ENCODE results near the gene XRCC4.

The XRCC4 gene

GRCh38 chr5:83277154-83277553 is 199.8 kb downstream of the XRCC4 start:
- no peak for DNase-seq (ENCODE audit: low read depth)

- DNase-seq (ENCODE audit: low read depth), result no peak
Observed at GRCh38 chr5:83277953-83278352, 200.6 kb downstream of the XRCC4 start.

- DNase-seq (ENCODE audit: low read depth), result no peak
Observed at GRCh38 chr5:83281176-83281575, 203.8 kb downstream of the XRCC4 start.

- DNase-seq (ENCODE audit: low read depth), result peak; percentile 73
Observed at GRCh38 chr5:83281658-83282057, 204.3 kb downstream of the XRCC4 start.

GRCh38 chr5:83283761-83284160 is 206.4 kb downstream of the XRCC4 start:
- no peak for DNase-seq (ENCODE audit: low read depth)

GRCh38 chr5:83285661-83286398 is 208.5 kb downstream of the XRCC4 start:
- no peak for DNase-seq (ENCODE audit: low read depth)

GRCh38 chr5:83294246-83294645 is 216.9 kb downstream of the XRCC4 start:
- DNase-seq (ENCODE audit: low read depth), result no peak

GRCh38 chr5:83299353-83299752 is 222.0 kb downstream of the XRCC4 start:
- DNase-seq (ENCODE audit: low read depth), result no peak

- DNase-seq (ENCODE audit: low read depth), result peak; percentile 67
Observed at GRCh38 chr5:83306572-83307241, 229.4 kb downstream of the XRCC4 start.

- DNase-seq (ENCODE audit: low read depth), result no peak
Observed at GRCh38 chr5:83312663-83313062, 235.3 kb downstream of the XRCC4 start.

- peak; percentile 27 for DNase-seq (ENCODE audit: low read depth)
Observed at GRCh38 chr5:83313436-83313835, 236.1 kb downstream of the XRCC4 start.

GRCh38 chr5:83321483-83322055 is 244.2 kb downstream of the XRCC4 start:
- no peak for DNase-seq (ENCODE audit: low read depth)

GRCh38 chr5:83322273-83322924 is 245.1 kb downstream of the XRCC4 start:
- no peak for DNase-seq (ENCODE audit: low read depth)

- no peak for DNase-seq (ENCODE audit: low read depth)
Observed at GRCh38 chr5:83323557-83324180, 246.3 kb downstream of the XRCC4 start.

- DNase-seq (ENCODE audit: low read depth), result no peak
Observed at GRCh38 chr5:83331842-83332241, 254.5 kb downstream of the XRCC4 start.

- no peak for DNase-seq (ENCODE audit: low read depth)
Observed at GRCh38 chr5:83337453-83338035, 260.2 kb downstream of the XRCC4 start.

GRCh38 chr5:83340511-83340918 is 263.2 kb downstream of the XRCC4 start:
- DNase-seq (ENCODE audit: low read depth), result no peak

- no peak for DNase-seq (ENCODE audit: low read depth)
Observed at GRCh38 chr5:83341815-83342334, 264.5 kb downstream of the XRCC4 start.

GRCh38 chr5:83342465-83342864 is 265.1 kb downstream of the XRCC4 start:
- DNase-seq (ENCODE audit: low read depth), result no peak

GRCh38 chr5:83343299-83343698 is 266.0 kb downstream of the XRCC4 start:
- no peak for DNase-seq (ENCODE audit: low read depth)

- no peak for DNase-seq (ENCODE audit: low read depth)
Observed at GRCh38 chr5:83345423-83345822, 268.1 kb downstream of the XRCC4 start.
